ENCODE measurements around the gene KLK2. TPM values are rescaled to one million over a fixed set of nuclear protein-coding genes. Genes with fewer than 3 reads are reported as not detected.

The KLK2 gene
- total and polyA plus RNA-seq, 2 of the 8 experiments (the other 6 are each of a cell fraction or from before 2014, with no cell fraction given) = 0.20 TPM; not detected in 1

DNA sequence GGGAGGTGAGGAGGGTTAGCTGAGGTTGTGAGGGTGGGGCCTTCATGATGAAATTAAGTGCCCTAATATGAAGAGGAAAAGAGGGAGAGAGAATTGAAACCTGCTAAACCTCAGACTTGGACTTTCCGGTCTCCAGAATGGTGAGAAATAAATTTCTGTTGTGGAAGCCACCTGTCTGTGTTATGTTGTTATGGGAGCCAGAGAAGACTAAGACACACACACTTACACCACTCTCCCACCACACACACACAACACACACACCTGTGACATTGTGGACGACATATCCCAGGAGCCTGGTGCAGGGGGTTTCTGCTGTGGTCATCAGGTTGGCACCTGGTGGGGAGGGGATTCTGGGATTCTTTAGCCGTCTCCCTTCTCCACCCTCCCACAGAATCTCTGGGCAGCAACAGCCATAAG is 24.0 kb downstream of the KLK2 start:
- Histone ChIP-seq H3K4me2 (ENCODE audit: insufficient read depth in 1 of 2, low read depth in 2 of 2, low read length in 2 of 2) (no peak overlapping the region), H2BK5ac (ENCODE audit: low read depth, low read length) (no peak overlapping the region), H4K20me1 (replicated peaks in 1 of 2; ENCODE audit: control insufficient read depth in 1 of 2, insufficient read depth in 2 of 2, low read length in 2 of 2) (peaks cover 0 to 2% of the 10 kb centered on the region in 2 experiments), H3K9me3 (ENCODE audit: insufficient read depth in 2 of 2, low read depth in 1 of 2, low read length in 1 of 2) (peaks cover 23 to 25% of the 10 kb centered on the region in 2 experiments), H2BK15ac (ENCODE audit: low read length) (no peak overlapping the region), H3K23me2 (ENCODE audit: low read depth, low read length) (no peaks in the 10 kb centered on the region), H2BK20ac (ENCODE audit: low read length) (no peak overlapping the region), H4K5ac (ENCODE audit: insufficient read length, low read depth, low read length) (no peak overlapping the region), H3K79me2 (ENCODE audit: control insufficient read depth in 1 of 2, insufficient read depth in 2 of 2, low read length in 2 of 2) (no peaks in the 10 kb centered on the region), H3K9ac (replicated peaks in 1 of 4; ENCODE audit: extremely low read depth in 1 of 4, low read depth in 3 of 4, low read length in 3 of 4) (no peak overlapping the region), H4K91ac (replicated peaks; ENCODE audit: insufficient read length, low read length) (no peak overlapping the region), H3K23ac (ENCODE audit: insufficient read length) (no peak overlapping the region), H2BK120ac (replicated peaks; ENCODE audit: low read depth, low read length) (no peak overlapping the region), H2AK5ac (ENCODE audit: low read depth, low read length) (no peak overlapping the region), H3K14ac (ENCODE audit: insufficient read length) (no peak overlapping the region), H2AFZ (ENCODE audit: low read length) (no peak overlapping the region), H3K79me1 (ENCODE audit: low read depth, low read length) (no peaks in the 10 kb centered on the region), H3K4ac (replicated peaks; ENCODE audit: insufficient read length, low read depth, low read length) (no peak overlapping the region), H3K18ac (ENCODE audit: extremely low read depth, low read length) (no peak overlapping the region), H3K27ac (ENCODE audit: low read depth, low read length) (no peak overlapping the region), H2BK12ac (ENCODE audit: low read depth, low read length) (no peak overlapping the region), H3K36me3 (ENCODE audit: control insufficient read depth in 2 of 4, insufficient read depth in 4 of 4, low read length in 3 of 4) (no peaks in the 10 kb centered on the region), H3K56ac (replicated peaks; ENCODE audit: insufficient read length, low read depth, low read length) (no peak overlapping the region), H4K8ac (ENCODE audit: extremely low read depth, insufficient read depth, low read length) (no peak overlapping the region), H3K27me3 (replicated peaks in 1 of 4; ENCODE audit: control insufficient read depth in 3 of 4, extremely low read depth in 1 of 4, insufficient read depth in 3 of 4, low read length in 3 of 4) (peaks cover 0 to 3% (median 1%) of the 10 kb centered on the region in 4 experiments; a peak in 1 of 7 replicates), H3K4me1 (replicated peaks in 1 of 4; ENCODE audit: control insufficient read depth in 3 of 4, insufficient read depth in 4 of 4, low read length in 3 of 4) (no peaks in the 10 kb centered on the region), H3K4me3 (ENCODE audit: extremely low read depth in 1 of 4, insufficient read depth in 2 of 4, low read depth in 3 of 4, low read length in 4 of 4) (no peak overlapping the region)
- CTCF ChIA-PET (ENCODE audit: partially characterized antibody) = interaction anchor here (0.9 to 1.1 kb wide), 3 partner anchors 14 to 199 kb away, joined by 3 read pairs; no protein-coding TSS in a partner anchor
- FAIRE-seq (no peak), DNase-seq (ENCODE audit: low read depth in 1 of 2, low spot score in 2 of 2) (no peak)
- WGBS, 2 experiments (ENCODE audit: extremely low coverage in 1 of 2, insufficient coverage in 1 of 2, insufficient read length in 1 of 2, insufficient replicate concordance in 2 of 2, low coverage in 1 of 2, low lambda C conversion rate in 2 of 2, missing lambda C conversion rate in 1 of 2) = 76% methylated on average over 3 of the region's 3 CpGs; no CpG with 5 or more reads in 1 of the 2 experiments
- POLR2A ChIA-PET (ENCODE audit: partially characterized antibody) = interaction anchor here (1.4 kb wide), 1 partner anchor 92 kb away, joined by 4 read pairs; no protein-coding TSS in a partner anchor
- TF ChIP-seq GABPA (IDR thresholded peaks at IDR 0.05; ENCODE audit: borderline replicate concordance, insufficient read depth, low read length) (no peak), SP2 (IDR thresholded peaks at IDR 0.05; ENCODE audit: low read length) (no peak), RNF2 (IDR thresholded peaks at IDR 0.05; ENCODE audit: borderline replicate concordance, low read depth, low read length, missing control alignments, poor library complexity, severe bottlenecking) (no peak), NRF1 (IDR thresholded peaks at IDR 0.05; ENCODE audit: low read depth, low read length) (no peak), RAD21 (IDR thresholded peaks at IDR 0.05 in 1 of 2, conservative IDR thresholded peaks at IDR 0.05 in 1 of 2; ENCODE audit: low read depth in 2 of 2, low read length in 2 of 2) (no peak), MAFK (IDR thresholded peaks at IDR 0.05; ENCODE audit: low read depth, low read length) (no peak), SIX5 (IDR thresholded peaks at IDR 0.05; ENCODE audit: low read depth, low read length) (no peak), EZH2 (IDR thresholded peaks at IDR 0.05; ENCODE audit: low read depth, low read length, severe bottlenecking) (no peak), HDAC2 (IDR thresholded peaks at IDR 0.05; ENCODE audit: borderline replicate concordance in 1 of 2, low read depth in 2 of 2, low read length in 2 of 2) (no peak)
- TF ChIP-seq, protein P1, sequence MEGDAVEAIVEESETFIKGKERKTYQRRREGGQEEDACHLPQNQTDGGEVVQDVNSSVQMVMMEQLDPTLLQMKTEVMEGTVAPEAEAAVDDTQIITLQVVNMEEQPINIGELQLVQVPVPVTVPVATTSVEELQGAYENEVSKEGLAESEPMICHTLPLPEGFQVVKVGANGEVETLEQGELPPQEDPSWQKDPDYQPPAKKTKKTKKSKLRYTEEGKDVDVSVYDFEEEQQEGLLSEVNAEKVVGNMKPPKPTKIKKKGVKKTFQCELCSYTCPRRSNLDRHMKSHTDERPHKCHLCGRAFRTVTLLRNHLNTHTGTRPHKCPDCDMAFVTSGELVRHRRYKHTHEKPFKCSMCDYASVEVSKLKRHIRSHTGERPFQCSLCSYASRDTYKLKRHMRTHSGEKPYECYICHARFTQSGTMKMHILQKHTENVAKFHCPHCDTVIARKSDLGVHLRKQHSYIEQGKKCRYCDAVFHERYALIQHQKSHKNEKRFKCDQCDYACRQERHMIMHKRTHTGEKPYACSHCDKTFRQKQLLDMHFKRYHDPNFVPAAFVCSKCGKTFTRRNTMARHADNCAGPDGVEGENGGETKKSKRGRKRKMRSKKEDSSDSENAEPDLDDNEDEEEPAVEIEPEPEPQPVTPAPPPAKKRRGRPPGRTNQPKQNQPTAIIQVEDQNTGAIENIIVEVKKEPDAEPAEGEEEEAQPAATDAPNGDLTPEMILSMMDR (IDR thresholded peaks at IDR 0.05; ENCODE audit: control extremely low read depth in 1 of 3, insufficient read depth in 1 of 3, low read depth in 1 of 3, low read length in 3 of 3) = no peak
